Stimulated activated CD8-positive, alpha-beta memory T cell treated with anti-CD3 and anti-CD28 coated beads, Interleukin-15, amount 100 ng/mL, for 4 hours (primary cell): ENCODE results near the gene SEPTIN3.
A peak's percentile ranks its signal among the peaks of the same experiment; 100 is the strongest.

Experiments
- DNase-seq, 2 donors: peaks; one replicate each; pipeline ENCODE4 v3.0.0-alpha.2; 2020; ENCODE audit warnings: low read depth in 2 of 2

SEPTIN3 gene

DNA sequence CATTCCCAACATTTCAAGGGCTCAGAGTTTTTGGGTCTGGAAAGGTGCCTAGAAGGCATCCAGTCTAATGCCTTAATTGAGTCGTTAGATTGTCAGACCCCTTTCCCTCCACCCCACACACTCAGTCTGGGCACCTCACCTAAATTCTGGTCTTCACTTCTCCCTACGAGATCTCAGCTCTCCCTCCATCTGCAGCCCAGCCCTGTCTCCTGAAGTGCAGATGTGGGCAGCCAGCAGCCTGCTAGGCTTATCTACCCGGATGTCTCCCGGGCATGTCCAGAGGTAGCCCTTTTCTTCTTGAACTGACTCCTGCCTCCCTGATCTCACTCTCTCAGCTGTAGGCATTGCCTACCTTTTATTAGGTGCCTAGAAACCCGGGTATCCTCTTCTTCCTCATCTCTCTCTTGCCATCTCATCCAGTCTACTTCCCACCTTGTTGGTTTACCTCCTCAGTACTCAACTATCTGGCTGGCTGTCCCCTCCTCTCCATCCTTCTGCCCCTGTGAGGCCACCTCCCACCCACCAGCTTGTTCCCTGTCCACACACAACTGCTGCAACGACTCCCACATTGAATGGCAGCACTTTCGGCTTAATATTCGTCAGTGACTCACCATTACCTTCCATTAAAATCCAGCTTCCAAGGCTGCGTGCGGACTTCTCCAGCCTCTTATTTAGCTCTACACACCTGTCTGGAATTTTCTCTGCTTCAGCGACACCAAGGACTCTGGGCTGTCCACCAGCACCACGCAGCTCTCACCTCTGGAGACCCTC lies 6.2 kb downstream of the SEPTIN3 start:
- no peak for DNase-seq

DNA sequence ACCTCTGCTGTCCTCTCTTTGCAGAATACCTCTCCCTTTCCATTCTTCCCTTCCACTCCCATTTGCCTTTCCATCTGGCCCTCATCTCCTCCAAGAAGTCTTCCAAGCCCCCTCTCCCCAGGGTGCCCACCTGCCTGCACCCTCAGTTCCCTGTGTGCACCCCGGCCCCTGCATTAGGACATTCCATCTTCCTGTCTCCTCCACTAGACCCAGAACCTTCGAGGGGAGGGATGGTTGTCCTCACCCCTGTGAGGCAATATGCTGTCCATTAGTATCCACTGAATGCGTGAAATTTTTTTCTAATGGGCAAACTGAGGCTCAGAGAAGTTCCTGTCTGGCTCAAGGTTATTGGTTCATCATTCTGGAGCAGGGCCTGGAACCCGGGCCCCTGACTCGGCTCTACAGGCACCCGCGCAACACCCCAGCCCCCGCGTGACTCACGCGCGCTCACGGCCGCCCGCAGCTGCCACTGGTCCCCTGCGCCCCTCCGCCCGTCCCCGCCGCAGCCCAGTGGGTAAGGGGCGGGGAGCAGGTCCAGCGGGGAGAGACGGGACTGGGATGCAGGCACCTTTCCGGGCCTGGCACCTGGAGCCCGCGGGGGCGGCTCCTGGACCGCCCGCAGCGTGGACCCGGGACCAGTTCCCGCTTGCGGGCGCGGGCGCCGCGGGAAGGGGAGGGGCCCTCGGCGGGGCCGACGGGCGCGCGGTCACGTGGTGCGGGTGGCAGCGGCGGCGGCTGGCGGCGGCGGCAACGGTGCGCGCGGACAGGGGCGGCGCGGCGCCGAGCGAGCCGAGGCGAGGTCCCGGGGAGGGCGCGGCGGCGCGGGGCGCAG lies 7.0 kb downstream of the SEPTIN3 start:
- DNase-seq = peak in 1 of 2 donors; percentile 18

GRCh38 chr22:41976961-41977566 lies 7.8 kb downstream of the SEPTIN3 start:
- no peak for DNase-seq

DNA sequence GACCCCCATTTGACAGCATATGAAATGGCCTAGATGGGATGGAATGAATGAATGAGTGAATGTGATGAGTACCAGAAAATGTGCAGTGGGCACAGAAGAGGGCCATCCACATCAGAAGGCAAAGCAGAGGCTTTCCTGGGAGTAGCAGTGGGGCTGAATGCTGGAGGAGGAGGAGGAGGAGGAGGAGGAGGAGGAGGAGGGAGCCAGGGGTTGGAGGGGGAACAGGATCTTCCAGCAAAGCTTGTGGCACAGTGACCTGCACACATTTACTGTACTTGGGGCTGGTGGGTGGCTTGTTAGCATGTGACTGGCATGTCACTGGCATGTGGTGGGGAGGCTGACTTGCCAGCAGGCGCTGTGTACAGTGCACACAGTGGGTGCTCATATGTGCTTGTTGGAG lies 9.5 kb downstream of the SEPTIN3 start:
- no peak for DNase-seq

DNA sequence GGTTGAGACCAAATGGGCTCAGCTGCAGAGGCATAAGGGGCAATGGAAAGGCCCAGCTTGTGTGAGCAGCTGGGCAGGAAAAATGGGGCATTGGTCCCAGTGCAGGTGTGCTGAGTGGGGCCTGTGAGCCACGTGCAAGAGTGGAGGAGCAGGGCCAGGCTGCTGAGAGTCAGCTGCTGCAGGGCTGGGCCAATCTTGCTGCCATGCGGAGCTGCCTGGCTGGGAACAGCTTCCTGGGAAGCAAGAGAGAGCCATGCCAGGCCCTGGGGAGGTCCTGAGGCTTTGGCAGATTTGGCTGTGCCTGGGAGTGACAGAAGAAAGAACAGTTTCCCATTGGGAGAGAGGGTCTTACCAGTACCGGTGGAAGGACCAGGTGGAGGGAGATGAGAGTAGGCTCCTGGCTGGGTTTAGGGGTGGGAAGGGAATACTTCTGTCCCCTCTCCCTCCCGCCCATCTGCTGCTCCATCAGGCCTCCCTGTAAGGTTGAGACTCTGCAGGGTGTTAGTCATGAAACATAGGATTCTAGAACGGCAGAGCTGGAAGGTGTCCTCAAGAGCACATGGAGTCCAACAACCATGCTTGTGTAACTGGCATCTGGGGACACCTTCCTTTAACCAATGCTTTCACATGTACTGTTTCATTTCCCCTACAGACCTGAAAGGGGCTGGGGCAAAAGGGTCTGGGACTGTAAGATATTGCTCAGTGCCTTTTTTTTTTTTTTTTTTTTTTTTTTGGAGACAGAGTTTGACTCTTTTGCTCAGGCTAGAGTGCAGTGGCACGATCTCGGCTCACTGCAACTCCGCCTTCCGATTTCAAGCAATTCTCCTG lies 10.4 kb downstream of the SEPTIN3 start:
- DNase-seq = no peak

DNA sequence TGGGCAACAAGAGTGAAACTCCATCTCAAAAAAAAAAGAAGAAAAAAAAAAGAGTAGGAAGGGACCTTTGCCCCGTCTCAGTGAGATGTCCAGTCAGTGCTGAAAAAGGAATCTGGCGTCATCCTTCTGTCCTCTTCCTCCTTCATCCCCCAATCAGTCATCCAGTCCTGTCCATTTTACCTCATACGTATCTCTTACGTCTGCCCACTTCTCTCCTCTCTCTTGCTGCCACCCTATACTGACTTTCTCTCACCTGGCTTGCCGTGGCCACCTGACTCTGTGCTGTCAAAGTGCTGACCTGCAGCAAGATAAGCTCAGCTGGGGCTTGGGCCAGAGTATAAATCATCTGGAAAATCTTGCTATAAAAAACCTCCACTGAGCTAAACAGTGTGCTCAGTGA lies 13.6 kb downstream of the SEPTIN3 start:
- no peak for DNase-seq

GRCh38 chr22:41983513-41984405 lies 14.5 kb downstream of the SEPTIN3 start:
- DNase-seq = no peak

DNA sequence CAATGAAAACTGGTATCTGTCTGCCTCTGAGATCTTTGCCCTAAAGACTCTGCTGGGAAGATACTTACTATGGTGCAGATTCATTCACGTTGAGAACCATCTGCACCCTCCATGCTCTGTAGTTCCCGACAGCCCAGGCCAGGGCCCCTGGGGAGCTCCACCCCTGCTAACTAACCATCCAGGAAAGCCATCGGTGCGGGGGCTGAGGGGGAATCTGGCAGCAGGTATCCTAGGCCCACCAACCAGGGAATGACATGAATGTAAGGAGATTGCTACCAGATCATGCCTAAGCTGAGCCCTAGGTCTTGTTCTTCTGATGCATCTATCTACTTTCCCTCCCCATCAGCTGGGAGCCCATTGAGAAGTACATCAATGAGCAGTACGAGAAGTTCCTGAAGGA lies 18.0 kb downstream of the SEPTIN3 start:
- no peak for DNase-seq

DNA sequence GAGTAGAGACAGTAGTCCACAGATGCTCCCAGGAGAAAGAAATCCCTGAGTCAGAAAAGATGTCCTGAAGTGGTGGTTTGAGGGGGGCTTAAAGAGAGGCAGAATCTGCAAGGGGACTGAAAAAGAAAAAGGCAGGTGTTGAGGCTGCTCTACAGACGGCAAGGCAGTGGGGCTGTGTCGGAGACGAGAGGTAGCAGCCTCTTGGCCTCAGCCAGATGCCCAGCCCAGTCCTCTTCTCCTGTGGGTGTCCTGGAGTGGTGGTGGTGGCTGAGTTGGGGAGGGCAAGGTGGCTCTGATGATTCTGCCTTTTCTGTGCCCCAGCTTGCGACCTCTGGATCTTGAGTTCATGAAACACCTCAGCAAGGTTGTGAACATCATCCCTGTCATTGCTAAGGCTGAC lies 20.0 kb downstream of the SEPTIN3 start:
- DNase-seq = no peak

- DNase-seq = no peak
Measured at GRCh38 chr22:41991111-41991510, 21.9 kb downstream of the SEPTIN3 start.

DNA sequence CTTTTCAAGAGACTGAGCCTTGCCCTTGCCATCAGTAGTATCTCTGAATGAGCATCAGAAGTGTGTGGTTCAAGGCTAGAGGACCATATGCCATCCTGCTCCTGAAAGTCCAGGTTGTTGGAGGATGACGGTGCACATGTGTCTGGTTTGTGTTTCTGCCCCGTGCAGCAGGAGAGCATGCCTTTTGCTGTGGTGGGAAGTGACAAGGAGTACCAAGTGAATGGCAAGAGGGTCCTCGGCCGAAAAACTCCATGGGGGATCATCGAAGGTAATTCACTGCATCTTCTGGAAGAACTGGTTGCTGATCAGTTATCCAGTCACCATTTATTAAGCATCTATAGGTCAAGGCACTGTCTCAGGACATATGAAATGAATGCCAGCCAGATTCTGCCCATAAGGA lies 23.3 kb downstream of the SEPTIN3 start:
- DNase-seq = no peak

DNA sequence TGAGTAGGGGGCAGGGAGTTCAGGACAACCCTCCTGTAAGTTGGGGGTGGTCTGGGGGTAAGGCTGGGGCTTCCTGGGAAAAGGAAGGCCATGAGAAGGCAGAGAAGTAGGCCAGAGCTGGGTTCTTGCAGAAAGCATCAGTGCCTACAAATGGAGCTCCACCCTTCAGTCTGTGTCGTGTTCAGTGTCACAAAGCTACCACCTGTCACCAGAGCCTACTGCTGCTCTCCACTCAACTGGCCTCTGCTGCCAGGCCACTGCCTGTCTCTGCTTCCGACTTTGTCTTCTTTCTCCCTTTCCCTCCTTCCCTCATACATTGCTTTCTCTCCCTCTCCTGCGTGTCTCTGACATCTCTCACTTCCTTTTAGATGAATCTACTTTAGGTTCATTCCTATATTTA lies 26.0 kb downstream of the SEPTIN3 start:
- DNase-seq = no peak

GRCh38 chr22:41996826-41997225 lies 27.6 kb downstream of the SEPTIN3 start:
- DNase-seq = no peak

GRCh38 chr22:41998361-41999261 lies 29.4 kb downstream of the SEPTIN3 start, which contains the start of gene WBP2NL:
Gene WBP2NL (plus strand): TSS chr22:41998788. CDS start chr22:41998819, 31 bp downstream.
- peak; percentile 74 to 83 for DNase-seq

- DNase-seq = no peak
Measured at GRCh38 chr22:42000466-42000865, 31.2 kb downstream of the SEPTIN3 start.

DNA sequence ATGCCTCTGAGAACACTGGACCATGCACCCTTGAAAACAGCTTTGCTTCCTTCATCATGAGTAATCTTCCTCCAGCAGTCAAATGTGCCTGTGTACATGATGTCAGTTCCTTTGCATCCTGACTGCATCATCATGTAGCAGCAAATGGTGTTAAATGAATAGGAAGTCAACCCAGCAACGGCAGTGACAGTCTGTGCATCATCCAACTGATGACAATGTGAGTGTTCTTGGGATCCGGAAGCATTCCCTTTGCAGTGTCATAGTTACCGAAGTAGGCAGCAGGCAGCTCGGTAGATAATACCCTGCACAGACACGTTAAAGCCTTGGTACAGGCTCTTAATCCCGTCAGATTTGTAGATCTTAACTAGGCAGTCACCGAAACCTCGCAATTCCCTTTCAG lies 31.9 kb downstream of the SEPTIN3 start:
- DNase-seq = no peak

DNA sequence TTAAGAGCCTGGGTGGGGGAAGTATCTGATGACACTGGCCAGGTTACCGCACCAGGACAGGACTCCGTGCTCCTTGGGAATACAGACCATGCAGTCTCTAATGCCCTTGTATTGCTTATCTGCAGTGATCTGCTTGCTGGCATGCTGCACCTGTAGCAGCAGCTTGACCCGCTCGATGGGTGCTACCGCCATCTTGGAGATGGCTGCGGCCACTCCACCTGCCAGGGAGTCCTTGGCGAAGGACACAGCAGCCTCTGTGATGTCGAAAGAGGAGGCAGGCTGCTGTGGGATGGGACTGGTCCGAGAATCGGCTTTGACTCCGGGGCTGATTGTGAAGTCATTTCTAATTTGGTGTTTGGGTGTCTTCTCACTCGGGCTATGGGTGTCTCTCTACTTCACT lies 32.5 kb downstream of the SEPTIN3 start:
- no peak for DNase-seq

- DNase-seq = no peak
Measured at GRCh38 chr22:42007922-42008321, 38.7 kb downstream of the SEPTIN3 start.

GRCh38 chr22:42010778-42011177 lies 41.5 kb downstream of the SEPTIN3 start:
- no peak for DNase-seq

DNA sequence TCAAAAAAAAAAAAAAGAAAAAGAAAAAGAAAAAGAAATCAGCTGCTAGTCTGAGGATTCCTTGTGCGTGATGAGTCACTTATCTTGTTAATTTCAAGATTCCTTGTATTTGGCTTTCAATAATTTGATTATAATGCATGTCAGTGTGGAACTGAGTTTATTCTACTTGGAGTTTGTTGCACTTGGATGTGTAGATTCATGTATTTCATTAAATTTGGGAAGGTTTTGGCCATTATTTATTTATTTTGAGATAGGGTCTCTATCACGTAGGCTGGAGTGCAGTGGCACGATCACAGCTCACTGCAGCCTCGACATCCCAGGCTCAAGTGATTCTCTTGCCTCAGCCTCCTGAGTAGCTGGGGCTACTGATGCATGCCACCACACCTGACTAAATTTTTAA lies 44.1 kb downstream of the SEPTIN3 start:
- no peak for DNase-seq
